CD4-positive, alpha-beta memory T cell (primary cell): ENCODE measurements around the gene TOGARAM2. TPM values are rescaled to one million over a fixed set of nuclear protein-coding genes. Genes with fewer than 3 reads are reported as not detected.

Experiments
- CTCF ChIA-PET: fragments of 350-600 bp; sonication (Branson Sonifier 250); formaldehyde crosslinking; loops from one replicate; lab custom pipeline; 2021; ENCODE audit warnings: inconsistent platforms; ENCODE audit not compliant: partially characterized antibody; lab: Charles Lee
- POLR2A ChIA-PET: fragments of 350-600 bp; sonication (Branson Sonifier 250); formaldehyde crosslinking; loops from one replicate; lab custom pipeline; 2021; ENCODE audit not compliant: partially characterized antibody; lab: Charles Lee
- DNase-seq, 5 donors: peaks; one replicate each; pipeline versions ENCODE4 v3.0.0 to v3.0.0-alpha.2; 2020 to 2022; ENCODE audit warnings: mixed read lengths in 1 of 5
- H3K27ac ChIP-seq: one replicate; pipeline ENCODE4 v1.7.0; 2013; ENCODE audit warnings: low read depth, low read length
- H3K27me3 ChIP-seq: 2 replicates; pipeline ENCODE4 v1.7.0; 2013; ENCODE audit warnings: mild to moderate bottlenecking, low read length, moderate library complexity; ENCODE audit not compliant: insufficient read depth
- H3K36me3 ChIP-seq: 2 replicates; pipeline ENCODE4 v1.7.0; 2013; ENCODE audit warnings: mild to moderate bottlenecking, low read length, moderate library complexity; ENCODE audit not compliant: insufficient read depth
- H3K4me1 ChIP-seq: 2 replicates; pipeline ENCODE4 v1.7.0; 2013; ENCODE audit warnings: mild to moderate bottlenecking, low read length, moderate library complexity; ENCODE audit not compliant: insufficient read depth
- H3K4me3 ChIP-seq, 2 donors: one replicate each; pipeline ENCODE4 v1.7.0; 2013; ENCODE audit warnings: low read length in 2 of 2, mild to moderate bottlenecking in 1 of 2
- H3K9me3 ChIP-seq, 2 donors: one replicate each; pipeline ENCODE4 v1.7.0; 2013; ENCODE audit warnings: low read length in 2 of 2, control low read depth in 1 of 2; ENCODE audit not compliant: control insufficient read depth in 1 of 2
- H3K27ac Mint-ChIP-seq, 7 donors: one replicate each; pipeline ENCODE4 v1.8.0; 2020 to 2021; ENCODE audit warnings: mixed read lengths in 7 of 7, mild to moderate bottlenecking in 6 of 7, inconsistent platforms in 3 of 7, moderate library complexity in 3 of 7
- H3K27me3 Mint-ChIP-seq, 2 donors: one replicate each; pipeline ENCODE4 v1.8.0; 2020 to 2021; ENCODE audit warnings: mixed read lengths in 2 of 2
- H3K36me3 Mint-ChIP-seq, 2 donors: one replicate each; pipeline ENCODE4 v1.8.0; 2020 to 2021; ENCODE audit warnings: mixed read lengths in 2 of 2, inconsistent platforms in 1 of 2, mild to moderate bottlenecking in 1 of 2
- H3K4me1 Mint-ChIP-seq, 4 donors: one replicate each; pipeline ENCODE4 v1.8.0; 2020 to 2021; ENCODE audit warnings: mixed read lengths in 4 of 4, mild to moderate bottlenecking in 1 of 4
- H3K4me3 Mint-ChIP-seq, 8 donors: one replicate each; pipeline ENCODE4 v1.8.0; 2020 to 2021; ENCODE audit warnings: mixed read lengths in 8 of 8, mild to moderate bottlenecking in 7 of 8, moderate library complexity in 6 of 8, inconsistent platforms in 3 of 8
- H3K9me3 Mint-ChIP-seq, 8 donors: one replicate each; pipeline ENCODE4 v1.8.0; 2020 to 2021; ENCODE audit warnings: mixed read lengths in 8 of 8, mild to moderate bottlenecking in 5 of 8, inconsistent platforms in 3 of 8, moderate library complexity in 1 of 8
- intact Hi-C: fragments of 100-400 bp; cut with micrococcal nuclease; formaldehyde crosslinking; loops from one replicate; pipeline ENCODE4 v1.15.1; 2023
- polyA plus RNA-seq, 2 donors: library from polyadenylated mRNA; unstranded; fragments of 300-500 nt; fragmentation: Illumina TruSeq; gene quantifications; one replicate each; pipeline ENCODE4 v1.2.3, GENCODE V29; 2021
- total RNA-seq, 2 experiments: library from RNA; stranded (reverse); gene quantifications; one replicate each; pipeline ENCODE4 v1.2.3, GENCODE V29; 2021

Gene TOGARAM2
- total and polyA plus RNA-seq, 4 experiments from 2014 or later: 0.46 to 2.7 (median 1.7) TPM

- Mint-ChIP-seq H3K4me1 (peaks cover 0 to 4% (median 0%) of the 10 kb centered on the region in 4 donors), H3K27ac (no peak overlapping the region), H3K9me3 (no peaks in the 10 kb centered on the region), H3K36me3 (no peaks in the 10 kb centered on the region), H3K4me3 (no peak overlapping the region), H3K27me3 (no peaks in the 10 kb centered on the region)
- H3K27me3 ChIP-seq: no peaks in the 10 kb centered on the region
- ChIA-PET POLR2A (no interaction called here), CTCF (no interaction called here)
- no peaks in the 10 kb centered on the region for H3K36me3 ChIP-seq
- intact Hi-C loops: no loop called here
- H3K27ac ChIP-seq: no peak overlapping the region
- H3K4me1 ChIP-seq: no peaks in the 10 kb centered on the region
- no peaks in the 10 kb centered on the region for H3K9me3 ChIP-seq
- H3K4me3 ChIP-seq: no peak overlapping the region
- no peak for DNase-seq
Measured at GRCh38 chr2:29057006-29057405, 75.9 kb downstream of the TOGARAM2 start.

GRCh38 chr2:29059624-29060023 lies 78.5 kb downstream of the TOGARAM2 start:
- no peaks in the 10 kb centered on the region for H3K9me3 ChIP-seq
- H3K36me3 ChIP-seq: no peaks in the 10 kb centered on the region
- no peaks in the 10 kb centered on the region for H3K27me3 Mint-ChIP-seq
- peaks cover 0 to 2% (median 0%) of the 10 kb centered on the region in 8 donors for H3K9me3 Mint-ChIP-seq
- H3K27me3 ChIP-seq: no peaks in the 10 kb centered on the region
- H3K4me3 Mint-ChIP-seq: no peak overlapping the region
- intact Hi-C loops: no loop called here
- H3K4me3 ChIP-seq: no peak overlapping the region
- DNase-seq: no peak
- no peaks in the 10 kb centered on the region for H3K4me1 ChIP-seq
- H3K4me1 Mint-ChIP-seq: peaks cover 0 to 4% (median 0%) of the 10 kb centered on the region in 4 donors
- POLR2A ChIA-PET: interaction anchor here (0.5 kb wide), 1 partner anchor 141 kb away, joined by 3 read pairs; no protein-coding TSS in a partner anchor
- H3K27ac Mint-ChIP-seq: peak overlapping the region in 4 of 7 donors; percentile 7 to 24 (median 13)
- no peak overlapping the region for H3K27ac ChIP-seq
- CTCF ChIA-PET: no interaction called here
- H3K36me3 Mint-ChIP-seq: no peaks in the 10 kb centered on the region

GRCh38 chr2:29060441-29060840 lies 79.3 kb downstream of the TOGARAM2 start:
- Mint-ChIP-seq H3K4me3 (no peak overlapping the region), H3K36me3 (no peaks in the 10 kb centered on the region), H3K9me3 (peaks cover 0 to 2% (median 0%) of the 10 kb centered on the region in 8 donors), H3K27me3 (no peaks in the 10 kb centered on the region), H3K27ac (peak overlapping the region in 1 of 7 donors; percentile 7), H3K4me1 (peaks cover 0 to 4% (median 0%) of the 10 kb centered on the region in 4 donors)
- Histone ChIP-seq H3K27ac (no peak overlapping the region), H3K4me3 (no peak overlapping the region), H3K36me3 (no peaks in the 10 kb centered on the region), H3K27me3 (no peaks in the 10 kb centered on the region), H3K4me1 (no peaks in the 10 kb centered on the region), H3K9me3 (no peaks in the 10 kb centered on the region)
- ChIA-PET POLR2A (interaction anchor here (0.5 kb wide), 1 partner anchor 140 kb away, joined by 3 read pairs; no protein-coding TSS in a partner anchor), CTCF (no interaction called here)
- DNase-seq: no peak
- intact Hi-C loops: no loop called here

- no peak for DNase-seq
- Histone ChIP-seq H3K9me3 (no peaks in the 10 kb centered on the region), H3K36me3 (no peaks in the 10 kb centered on the region), H3K27me3 (no peaks in the 10 kb centered on the region), H3K27ac (no peak overlapping the region), H3K4me1 (no peaks in the 10 kb centered on the region), H3K4me3 (no peak overlapping the region)
- Mint-ChIP-seq H3K9me3 (peaks cover 0 to 2% (median 0%) of the 10 kb centered on the region in 8 donors), H3K4me3 (no peak overlapping the region), H3K4me1 (peaks cover 0 to 4% (median 0%) of the 10 kb centered on the region in 4 donors), H3K36me3 (no peaks in the 10 kb centered on the region), H3K27me3 (no peaks in the 10 kb centered on the region), H3K27ac (no peak overlapping the region)
- intact Hi-C loops: no loop called here
- ChIA-PET CTCF (no interaction called here), POLR2A (no interaction called here)
Measured at GRCh38 chr2:29061176-29061575, 80.1 kb downstream of the TOGARAM2 start.

- Mint-ChIP-seq H3K27me3 (no peaks in the 10 kb centered on the region), H3K27ac (no peak overlapping the region), H3K36me3 (no peaks in the 10 kb centered on the region), H3K4me3 (no peak overlapping the region), H3K4me1 (peaks cover 0 to 4% (median 0%) of the 10 kb centered on the region in 4 donors), H3K9me3 (peaks cover 0 to 2% (median 0%) of the 10 kb centered on the region in 8 donors)
- Histone ChIP-seq H3K27ac (no peak overlapping the region), H3K4me1 (no peaks in the 10 kb centered on the region), H3K4me3 (no peak overlapping the region), H3K9me3 (no peaks in the 10 kb centered on the region), H3K36me3 (no peaks in the 10 kb centered on the region), H3K27me3 (no peaks in the 10 kb centered on the region)
- intact Hi-C loops: no loop called here
- POLR2A ChIA-PET: no interaction called here
- no peak for DNase-seq
- CTCF ChIA-PET: no interaction called here
Measured at GRCh38 chr2:29061616-29062015, 80.5 kb downstream of the TOGARAM2 start.

GRCh38 chr2:29062371-29062770 lies 81.3 kb downstream of the TOGARAM2 start:
- Histone ChIP-seq H3K27me3 (no peaks in the 10 kb centered on the region), H3K4me3 (no peak overlapping the region), H3K9me3 (no peaks in the 10 kb centered on the region), H3K4me1 (no peaks in the 10 kb centered on the region), H3K27ac (no peak overlapping the region), H3K36me3 (no peaks in the 10 kb centered on the region)
- Mint-ChIP-seq H3K27ac (no peak overlapping the region), H3K4me1 (peaks cover 0 to 4% (median 0%) of the 10 kb centered on the region in 4 donors), H3K27me3 (no peaks in the 10 kb centered on the region), H3K4me3 (no peak overlapping the region), H3K9me3 (peaks cover 0 to 2% (median 0%) of the 10 kb centered on the region in 8 donors), H3K36me3 (no peaks in the 10 kb centered on the region)
- no peak for DNase-seq
- intact Hi-C loops: no loop called here
- ChIA-PET CTCF (no interaction called here), POLR2A (no interaction called here)

GRCh38 chr2:29063056-29063455 lies 82.0 kb downstream of the TOGARAM2 start:
- Mint-ChIP-seq H3K36me3 (no peaks in the 10 kb centered on the region), H3K4me1 (peaks cover 0 to 4% (median 0%) of the 10 kb centered on the region in 4 donors), H3K27me3 (no peaks in the 10 kb centered on the region), H3K9me3 (peaks cover 0 to 2% (median 0%) of the 10 kb centered on the region in 8 donors), H3K4me3 (no peak overlapping the region), H3K27ac (no peak overlapping the region)
- DNase-seq: no peak
- H3K27ac ChIP-seq: no peak overlapping the region
- H3K27me3 ChIP-seq: no peaks in the 10 kb centered on the region
- intact Hi-C loops: no loop called here
- no peak overlapping the region for H3K4me3 ChIP-seq
- no peaks in the 10 kb centered on the region for H3K9me3 ChIP-seq
- ChIA-PET CTCF (no interaction called here), POLR2A (no interaction called here)
- H3K36me3 ChIP-seq: no peaks in the 10 kb centered on the region
- no peaks in the 10 kb centered on the region for H3K4me1 ChIP-seq
